ENCODE measurements around the gene VSTM5. TPM values are rescaled to one million over a fixed set of nuclear protein-coding genes. Genes with fewer than 3 reads are reported as not detected.

VSTM5 gene
- total and polyA plus RNA-seq, 2 donors from 2014 or later, result 0.41 to 1.8 TPM

- H3K4me3 ChIP-seq (ENCODE audit: low read length in 3 of 3), result no peak overlapping the region
- H3K27me3 ChIP-seq (ENCODE audit: control insufficient read depth, insufficient read depth, low read length), result no peaks in the 10 kb centered on the region
- no peaks in the 10 kb centered on the region for H3K36me3 ChIP-seq (ENCODE audit: control insufficient read depth in 2 of 3, insufficient read depth in 3 of 3, low read length in 3 of 3)
- FAIRE-seq, result no peak
- intact Hi-C loops (cut with DNase I), result no loop called here
- no peak overlapping the region for H3K9ac ChIP-seq (ENCODE audit: low read length in 3 of 3)
- no peaks in the 10 kb centered on the region for H3K9me3 ChIP-seq (ENCODE audit: control insufficient read depth in 2 of 3, insufficient read depth in 1 of 3, low read length in 3 of 3)
- H3K27ac ChIP-seq (ENCODE audit: low read depth in 2 of 2, low read length in 2 of 2), result no peak overlapping the region
- no peak for DNase-seq
- no peaks in the 10 kb centered on the region for H3K4me1 ChIP-seq (ENCODE audit: control insufficient read depth in 2 of 3, insufficient read depth in 2 of 3, low read depth in 1 of 3, low read length in 3 of 3)
- no peak for TF ChIP-seq CTCF (IDR thresholded peaks at IDR 0.05; ENCODE audit: borderline replicate concordance, extremely low read depth, insufficient read depth)
These were observed 10.2 kb downstream of the VSTM5 start for GRCh38 chr11:93840180-93840579.

- FAIRE-seq, result no peak
These were observed 11.5 kb downstream of the VSTM5 start for GRCh38 chr11:93838967-93839366.

GRCh38 chr11:93832780-93833179 lies 17.6 kb downstream of the VSTM5 start:
- no peak overlapping the region for H3K9ac ChIP-seq (ENCODE audit: low read length in 3 of 3)
- TF ChIP-seq CTCF (IDR thresholded peaks at IDR 0.05; ENCODE audit: borderline replicate concordance, extremely low read depth, insufficient read depth), result no peak
- FAIRE-seq, result no peak
- no peaks in the 10 kb centered on the region for H3K4me1 ChIP-seq (ENCODE audit: control insufficient read depth in 2 of 3, insufficient read depth in 2 of 3, low read depth in 1 of 3, low read length in 3 of 3)
- H3K27me3 ChIP-seq (ENCODE audit: control insufficient read depth, insufficient read depth, low read length), result no peaks in the 10 kb centered on the region
- no peaks in the 10 kb centered on the region for H3K9me3 ChIP-seq (ENCODE audit: control insufficient read depth in 2 of 3, insufficient read depth in 1 of 3, low read length in 3 of 3)
- no peak overlapping the region for H3K4me3 ChIP-seq (ENCODE audit: low read length in 3 of 3)
- intact Hi-C loops (cut with DNase I), result no loop called here
- DNase-seq, result no peak
- H3K36me3 ChIP-seq (ENCODE audit: control insufficient read depth in 2 of 3, insufficient read depth in 3 of 3, low read length in 3 of 3), result no peaks in the 10 kb centered on the region
- no peak overlapping the region for H3K27ac ChIP-seq (ENCODE audit: low read depth in 2 of 2, low read length in 2 of 2)

More at GRCh38 chr11:93838967-93839366, 11.5 kb downstream of the VSTM5 start:
- no peak for DNase-seq
- Histone ChIP-seq H3K27ac (ENCODE audit: low read depth in 2 of 2, low read length in 2 of 2) (no peak overlapping the region), H3K27me3 (ENCODE audit: control insufficient read depth, insufficient read depth, low read length) (no peaks in the 10 kb centered on the region), H3K36me3 (ENCODE audit: control insufficient read depth in 2 of 3, insufficient read depth in 3 of 3, low read length in 3 of 3) (no peaks in the 10 kb centered on the region), H3K4me1 (ENCODE audit: control insufficient read depth in 2 of 3, insufficient read depth in 2 of 3, low read depth in 1 of 3, low read length in 3 of 3) (no peaks in the 10 kb centered on the region), H3K4me3 (ENCODE audit: low read length in 3 of 3) (no peak overlapping the region), H3K9me3 (ENCODE audit: control insufficient read depth in 2 of 3, insufficient read depth in 1 of 3, low read length in 3 of 3) (no peaks in the 10 kb centered on the region), H3K9ac (ENCODE audit: low read length in 3 of 3) (no peak overlapping the region)
- intact Hi-C loops (cut with DNase I), result no loop called here
- TF ChIP-seq CTCF (IDR thresholded peaks at IDR 0.05; ENCODE audit: borderline replicate concordance, extremely low read depth, insufficient read depth), result no peak

Measured in kidney (tissue), 14 donors.